GM19455 (cell line): ENCODE measurements around the gene CNPPD1.

ENCODE experiments used
- ATAC-seq: cut with Tn5 transposase; IDR thresholded peaks from one replicate; pipeline ENCODE4 v1.9.1; 2021; ENCODE audit not compliant: unreplicated experiment

Gene CNPPD1

DNA sequence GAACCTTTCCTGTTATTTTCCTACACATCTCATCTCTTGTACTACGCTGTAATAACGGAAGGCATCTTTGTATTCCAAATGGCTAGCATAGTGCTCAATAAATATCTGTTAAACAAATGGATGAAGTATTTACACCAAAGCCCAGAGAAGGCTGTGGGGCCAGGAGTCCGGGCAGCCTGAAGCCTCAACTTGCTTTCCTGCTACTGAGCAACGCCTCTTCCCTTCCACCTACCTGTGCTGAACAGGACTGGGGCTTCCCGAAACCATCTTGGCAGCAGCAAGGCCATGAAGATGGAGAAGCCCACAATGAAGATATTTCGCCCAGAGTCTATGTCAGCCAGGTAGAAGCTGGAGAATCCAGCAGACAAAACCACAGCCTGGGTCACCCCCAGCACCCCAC lies 13.6 kb downstream of the CNPPD1 start:
- ATAC-seq: no peak

DNA sequence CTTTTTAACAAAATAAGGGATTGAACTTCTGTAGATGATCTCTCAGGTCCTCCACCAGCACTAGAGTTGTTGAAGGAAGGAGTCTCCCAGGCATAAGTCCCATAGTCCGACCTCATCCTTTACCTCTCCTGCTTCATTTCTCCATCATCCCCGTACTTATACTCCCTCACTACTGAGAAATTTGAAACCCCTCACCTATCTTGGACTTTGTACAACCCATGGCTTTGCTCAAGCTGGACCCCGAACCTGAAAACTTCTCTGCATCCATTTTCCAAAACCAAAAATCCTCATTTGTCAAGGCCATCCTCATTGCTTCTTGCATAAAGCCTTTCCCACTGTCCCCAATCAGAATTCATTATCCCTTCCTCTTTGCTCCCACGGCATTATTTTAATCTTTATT lies 15.6 kb downstream of the CNPPD1 start:
- no peak for ATAC-seq

DNA sequence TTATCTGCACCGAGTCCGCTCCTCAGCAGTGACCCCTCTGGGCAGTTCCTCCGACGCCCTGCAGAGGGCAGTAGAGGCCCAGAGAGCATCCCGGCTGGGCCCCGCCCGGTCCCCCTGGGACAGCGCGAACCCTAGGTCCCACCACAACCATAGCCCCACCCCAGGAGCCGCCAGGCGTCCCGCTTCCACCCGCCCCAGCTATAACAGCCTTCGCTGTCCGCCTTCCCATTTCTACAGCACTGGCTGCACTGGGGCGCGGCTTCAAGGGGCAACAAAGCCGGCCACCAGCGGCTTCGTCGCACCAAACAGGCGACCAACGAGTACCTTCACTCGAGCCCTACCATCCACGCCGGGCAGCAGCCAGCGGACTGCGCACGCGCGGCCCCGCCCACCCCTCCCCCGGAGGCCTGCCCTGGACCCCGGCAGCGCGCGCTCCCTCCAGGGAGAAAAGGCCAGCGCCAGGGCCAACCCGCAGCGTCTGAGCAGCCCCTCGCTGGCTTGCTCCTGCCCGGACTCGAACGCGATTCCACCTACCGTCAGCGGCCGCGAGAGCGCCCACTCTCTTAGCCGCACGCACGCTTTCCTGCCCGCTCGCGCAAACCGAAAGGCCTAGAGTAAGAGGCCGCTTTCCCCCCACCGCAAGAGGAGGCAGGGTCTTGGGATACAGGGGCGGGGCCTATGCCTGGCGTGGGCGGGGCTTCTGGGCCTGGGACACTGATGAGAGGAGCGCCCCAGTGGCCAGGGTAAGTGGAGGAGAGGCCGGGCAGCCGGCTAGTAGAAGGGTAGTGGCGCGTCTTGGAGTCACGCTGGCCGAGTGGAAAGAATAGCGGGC lies 16.3 kb downstream of the CNPPD1 start, which contains the start of gene NHEJ1:
NHEJ1 (minus strand) TSS at position 630 of the 832 bp plus-strand sequence. CDS start 2,453 bp downstream, outside the sequence.
- ATAC-seq: peak; percentile 93

DNA sequence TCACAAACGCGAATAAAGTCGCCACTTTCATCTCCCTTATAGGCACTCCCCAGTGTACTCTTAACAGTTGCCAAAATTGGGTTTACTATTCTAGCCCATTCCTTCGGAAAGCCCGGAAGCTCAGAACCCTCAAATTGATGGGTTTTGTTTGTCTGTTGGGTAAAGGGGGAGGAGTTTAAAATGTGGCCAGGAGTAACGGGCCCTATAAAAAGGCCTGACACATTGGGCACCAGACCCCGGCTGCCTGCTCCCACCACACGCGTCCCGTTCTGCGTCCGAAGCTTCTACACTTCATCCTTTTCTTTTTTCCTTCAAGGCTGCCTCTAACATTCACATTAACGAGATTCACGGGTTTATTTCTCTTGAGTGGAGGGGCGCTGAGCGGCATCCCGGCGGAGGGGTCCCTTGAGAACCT lies 16.9 kb downstream of the CNPPD1 start:
- ATAC-seq: peak; percentile 5

DNA sequence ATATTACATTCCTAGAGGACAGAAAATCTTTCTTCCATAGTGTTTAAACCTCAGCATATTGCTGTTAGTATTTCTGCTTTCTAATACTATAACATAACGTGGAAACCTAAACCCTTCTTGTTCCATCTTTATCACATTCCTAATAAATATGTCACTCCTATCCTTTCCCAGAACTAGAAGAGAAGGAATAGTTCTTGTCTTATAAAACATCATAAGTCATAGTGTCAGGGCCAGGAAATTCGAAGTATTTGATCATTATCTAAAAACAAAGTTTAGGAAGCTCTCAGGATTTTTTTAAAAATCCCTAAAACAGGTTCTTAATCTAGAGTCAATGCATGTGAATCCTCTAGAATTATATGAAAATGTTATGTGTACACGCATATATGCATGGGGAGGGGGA lies 18.1 kb downstream of the CNPPD1 start:
- no peak for ATAC-seq

DNA sequence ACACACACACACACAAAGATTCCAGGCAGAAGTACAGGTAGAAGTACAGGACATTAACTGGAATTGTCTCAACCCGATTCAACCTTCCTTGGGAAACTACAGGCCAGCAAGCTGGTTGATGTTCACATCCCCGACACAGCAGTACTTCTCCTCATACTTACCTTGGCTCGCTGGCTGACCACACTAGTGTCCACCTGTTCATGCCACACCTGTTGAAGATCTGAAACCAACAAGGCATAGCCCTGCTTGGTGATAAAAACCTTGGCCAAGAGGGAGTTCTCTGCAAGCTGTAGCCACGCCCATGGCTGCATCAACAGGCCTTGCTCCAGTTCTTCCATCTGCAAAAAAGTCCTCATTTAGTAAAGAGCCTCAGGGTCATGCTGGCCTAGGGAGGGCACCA lies 18.7 kb downstream of the CNPPD1 start:
- no peak for ATAC-seq

DNA sequence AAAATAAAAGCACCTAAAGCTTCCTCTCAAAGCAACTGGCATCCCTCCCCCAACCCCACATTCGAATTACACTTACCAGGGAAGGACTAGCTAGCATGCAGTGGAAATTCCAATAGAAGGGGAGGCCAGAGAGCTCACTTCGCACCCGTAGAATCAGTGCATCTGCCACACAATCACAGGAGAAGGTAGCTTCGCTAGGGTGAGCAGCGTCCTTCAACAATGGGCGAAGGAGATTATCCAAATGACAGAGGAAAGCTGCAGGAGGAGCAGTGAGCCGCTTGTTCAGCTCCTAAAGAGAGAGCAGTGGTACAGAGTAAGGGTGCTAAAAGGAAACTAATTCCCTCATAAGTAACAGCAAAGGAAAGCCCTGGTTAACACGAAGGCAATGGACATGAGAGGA lies 19.3 kb downstream of the CNPPD1 start:
- no peak for ATAC-seq

DNA sequence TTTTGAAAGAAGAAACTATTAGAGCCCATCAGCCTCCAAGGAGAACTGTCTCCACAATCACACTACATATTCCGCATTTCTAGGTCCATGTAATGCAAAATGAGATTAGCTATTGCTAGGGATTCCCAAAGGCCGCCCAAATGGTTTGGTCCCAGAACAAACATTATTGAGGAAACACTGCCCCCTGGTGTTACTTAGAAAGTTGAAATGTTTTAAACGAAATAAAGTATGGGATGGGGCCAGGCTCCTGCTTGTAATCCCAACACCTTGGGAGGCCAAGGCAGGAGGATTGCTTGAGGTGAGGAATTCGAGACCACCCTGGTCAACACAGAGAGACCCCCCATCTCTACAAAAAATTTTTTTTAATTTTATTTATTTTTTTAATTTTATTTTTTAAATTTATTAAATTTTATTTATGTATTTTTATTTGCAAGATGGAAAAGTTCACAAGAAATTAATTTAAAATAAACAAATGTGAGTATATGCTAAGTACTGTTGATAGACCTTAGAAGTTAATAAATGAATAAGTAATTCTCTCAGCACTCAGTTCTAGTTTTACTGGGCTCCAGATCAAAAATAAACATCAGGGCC lies 21.6 kb downstream of the CNPPD1 start:
- ATAC-seq: no peak

DNA sequence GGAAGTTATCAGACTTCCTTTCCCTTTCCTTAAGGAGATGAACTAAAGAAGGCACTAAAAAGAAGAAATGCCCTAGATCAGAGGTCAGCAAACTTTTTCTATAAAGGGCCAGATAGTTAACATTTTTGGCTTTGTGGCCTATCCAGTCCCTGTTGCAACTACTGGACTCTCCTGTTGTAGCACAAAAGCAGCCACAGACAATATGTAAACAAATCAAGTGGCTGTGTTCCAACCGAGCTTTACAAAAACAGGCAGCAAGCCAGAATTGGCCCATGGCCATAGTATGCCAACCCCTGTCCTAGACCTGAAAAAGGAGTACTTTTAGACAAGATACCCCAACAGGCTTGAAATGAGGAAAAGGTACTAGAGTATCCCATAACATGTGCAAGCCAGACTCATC lies 27.1 kb downstream of the CNPPD1 start:
- no peak for ATAC-seq

DNA sequence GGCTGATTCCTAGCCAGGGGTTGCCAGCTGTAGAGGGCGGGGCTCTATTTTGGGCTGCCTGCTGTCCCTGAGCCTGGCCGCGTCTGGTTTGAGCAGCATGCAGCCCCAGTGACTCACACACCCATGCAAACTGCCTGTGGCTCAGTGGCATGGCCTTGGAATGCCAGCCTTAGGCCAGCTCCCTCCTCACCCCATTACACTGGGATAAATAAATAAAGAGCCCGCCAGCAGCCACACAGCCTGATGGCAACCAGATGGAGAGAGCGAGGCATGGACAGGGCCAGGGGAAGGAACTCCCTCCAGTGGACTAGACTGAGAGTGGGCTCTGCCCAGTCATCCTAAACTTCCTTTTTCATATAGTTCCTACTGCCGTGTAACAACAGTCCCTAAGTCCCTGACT lies 34.4 kb downstream of the CNPPD1 start:
- no peak for ATAC-seq

DNA sequence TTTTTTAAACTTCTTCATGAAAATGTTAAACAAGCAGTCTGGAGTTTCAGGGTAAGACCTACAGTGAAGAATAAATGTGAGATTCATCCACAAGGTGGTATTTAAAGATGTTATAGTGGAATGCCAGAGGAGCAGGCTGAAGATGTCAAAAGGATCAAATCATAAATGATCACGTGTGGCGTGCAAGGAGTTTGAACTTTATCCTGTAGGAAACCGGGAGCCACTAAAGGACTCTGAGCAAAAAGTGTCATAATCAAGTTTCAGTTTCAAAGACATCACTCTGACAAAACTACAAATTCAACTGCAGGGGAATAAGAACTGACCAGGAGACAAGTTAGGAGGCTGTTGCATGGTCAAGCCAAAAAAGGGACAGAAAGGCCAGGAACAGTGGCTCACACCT lies 36.0 kb downstream of the CNPPD1 start:
- no peak for ATAC-seq

DNA sequence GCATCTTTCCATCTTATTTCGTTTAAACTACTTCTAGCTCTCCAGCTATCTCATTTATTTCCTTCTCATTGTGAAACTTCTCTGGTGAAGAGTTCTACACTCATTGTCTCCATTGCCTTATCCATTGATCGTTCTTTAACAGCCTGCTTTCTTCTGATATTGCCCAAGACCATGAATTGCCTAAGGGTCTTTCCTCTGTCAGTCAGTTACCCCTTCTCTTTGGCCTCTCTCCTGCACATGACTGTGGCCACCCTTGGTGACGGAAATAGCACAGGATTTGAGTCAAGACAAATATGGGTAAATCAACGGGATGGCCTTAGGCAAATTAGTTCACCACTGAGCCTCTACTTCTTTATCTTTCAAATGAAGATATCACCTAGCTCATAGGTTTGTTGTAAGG lies 42.7 kb downstream of the CNPPD1 start:
- ATAC-seq: no peak

DNA sequence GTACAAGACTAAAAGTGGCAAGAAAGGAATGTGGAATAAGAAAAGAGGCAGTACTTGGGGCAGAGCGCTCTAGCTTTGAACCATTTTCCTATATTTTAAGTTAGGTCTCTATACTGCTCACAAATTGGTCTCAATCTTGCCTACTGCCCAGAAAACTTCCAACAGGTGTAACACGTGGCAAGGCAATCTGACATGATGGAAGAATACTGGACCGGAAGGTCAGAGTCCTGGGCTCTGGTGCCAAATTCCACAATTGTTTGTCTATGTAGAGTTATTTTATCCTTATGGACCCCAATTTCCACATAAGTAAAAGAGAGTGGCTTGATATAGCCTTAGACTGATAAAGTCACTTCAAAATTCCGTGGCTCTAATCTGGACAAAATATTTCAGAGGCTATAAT lies 45.0 kb downstream of the CNPPD1 start:
- ATAC-seq: no peak

DNA sequence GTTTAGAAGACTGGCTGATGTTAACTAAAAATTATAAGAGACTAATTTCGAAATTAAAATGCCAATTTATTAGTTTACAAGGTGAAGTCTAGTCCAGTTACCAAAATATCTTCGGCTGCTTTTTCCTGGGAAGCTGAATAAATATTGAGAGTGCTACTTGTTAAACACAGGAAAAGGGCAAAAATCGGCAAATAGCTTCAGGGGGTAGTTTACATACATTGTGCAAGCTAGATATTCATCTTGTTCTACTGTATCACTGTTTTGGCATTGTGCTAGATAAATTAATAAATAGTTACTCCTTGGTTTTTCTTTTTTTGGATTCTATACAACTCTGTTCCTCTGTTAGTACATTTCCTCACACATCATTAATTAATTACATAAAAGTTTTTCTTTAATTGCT lies 45.4 kb downstream of the CNPPD1 start:
- ATAC-seq: no peak

DNA sequence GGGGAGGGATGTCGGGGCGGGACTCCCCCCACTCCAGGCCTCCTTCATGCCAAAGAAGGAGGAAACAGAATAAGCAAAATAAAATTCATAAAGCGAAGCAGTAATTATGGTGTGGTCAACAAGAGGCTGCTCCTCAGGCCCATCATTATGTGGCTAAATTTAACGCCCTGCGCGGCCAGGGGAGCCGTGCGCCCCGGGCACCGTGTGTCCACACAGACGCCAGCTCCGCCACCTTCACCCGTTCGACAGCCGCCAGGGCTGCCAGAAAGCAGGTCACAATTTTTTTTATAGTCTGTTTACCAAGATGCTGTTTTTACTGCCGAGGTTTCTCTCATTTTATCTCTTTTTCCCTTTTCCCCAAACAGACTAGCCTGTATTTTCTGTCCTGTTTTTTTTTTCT lies 47.1 kb downstream of the CNPPD1 start:
- no peak for ATAC-seq

DNA sequence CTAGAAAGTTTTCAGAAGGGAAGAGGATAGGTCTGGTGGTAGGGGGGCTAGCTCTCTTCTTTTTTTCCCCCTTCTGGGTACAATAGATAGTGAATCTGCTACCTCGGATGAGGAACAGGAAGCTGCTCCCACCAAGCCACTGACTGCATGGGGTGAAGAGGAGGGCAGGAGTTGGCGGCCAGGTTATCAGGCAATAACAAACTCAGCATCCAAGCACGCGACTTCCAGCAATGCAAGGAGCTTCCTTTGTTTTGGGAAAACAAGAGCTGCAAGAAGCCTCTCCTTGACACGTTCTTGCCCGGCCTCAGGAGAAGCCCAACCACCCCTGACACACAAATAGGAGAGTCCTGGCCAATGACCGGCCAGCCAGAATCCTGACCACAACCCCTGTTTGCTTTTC lies 48.3 kb downstream of the CNPPD1 start:
- ATAC-seq: no peak

DNA sequence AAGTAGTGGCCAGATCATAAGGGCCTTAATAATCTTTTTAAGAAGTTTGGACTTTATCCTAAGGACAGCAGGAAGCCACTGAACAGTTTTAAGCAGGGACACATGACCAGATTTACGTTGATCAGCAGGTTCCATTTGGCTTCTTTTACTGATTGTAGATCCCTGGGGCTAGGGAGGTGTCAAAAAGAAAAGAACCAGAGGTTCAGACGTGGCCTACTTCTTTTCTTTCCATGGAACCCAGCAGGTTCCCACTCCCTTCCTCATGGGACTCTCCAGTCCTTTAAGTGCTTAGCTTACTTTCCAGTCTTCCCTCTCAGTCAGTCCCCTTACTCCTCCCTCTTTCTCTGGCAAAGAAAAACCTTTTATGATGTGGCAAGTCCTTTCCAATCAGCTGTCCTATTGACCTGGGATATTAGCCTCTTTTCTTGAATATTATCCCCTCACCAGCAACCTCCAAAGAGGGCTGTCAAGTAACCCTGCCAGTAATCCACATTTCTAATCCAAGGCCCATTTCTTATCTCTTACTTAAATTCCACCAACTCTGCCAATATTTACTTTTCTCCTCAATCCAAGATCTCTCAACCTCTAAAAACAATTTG lies 49.6 kb downstream of the CNPPD1 start:
- ATAC-seq: no peak

DNA sequence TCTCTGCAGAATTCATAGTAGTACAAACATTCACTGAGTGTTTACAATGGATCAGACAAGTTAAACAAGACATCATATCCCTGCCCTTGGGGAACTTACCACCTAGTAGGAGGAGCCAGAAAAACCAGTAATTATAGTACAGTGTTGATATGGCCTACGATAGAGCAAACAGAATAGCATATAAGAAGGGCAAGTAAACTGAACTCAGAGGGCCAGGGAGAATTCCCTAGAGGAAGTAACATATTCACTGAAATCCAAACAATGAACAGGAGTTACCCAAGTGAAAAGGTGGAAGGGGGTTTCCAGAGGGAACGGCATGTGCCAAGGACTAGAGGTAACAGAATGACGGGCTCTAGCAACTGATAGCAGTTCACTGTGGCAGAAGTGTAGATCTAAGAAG lies 50.2 kb downstream of the CNPPD1 start:
- ATAC-seq: no peak

DNA sequence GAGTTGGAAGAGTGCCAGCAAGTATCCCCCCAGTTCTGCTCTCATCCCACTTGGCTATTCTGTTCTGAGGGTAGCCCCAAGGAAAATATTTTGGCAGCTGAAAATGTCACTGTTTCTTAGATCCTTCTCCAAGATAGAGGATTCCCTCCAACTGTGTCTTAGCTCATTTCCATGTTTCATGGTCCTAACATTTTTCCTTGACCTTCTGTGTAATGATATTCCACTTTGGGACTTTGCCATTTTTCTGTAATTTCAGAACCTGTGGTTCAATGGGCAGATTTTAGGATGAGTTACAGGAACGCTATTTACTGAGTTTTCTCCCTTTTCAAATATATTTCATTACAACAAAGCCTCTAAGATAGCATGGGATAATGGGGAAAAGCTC lies 50.8 kb downstream of the CNPPD1 start:
- no peak for ATAC-seq

DNA sequence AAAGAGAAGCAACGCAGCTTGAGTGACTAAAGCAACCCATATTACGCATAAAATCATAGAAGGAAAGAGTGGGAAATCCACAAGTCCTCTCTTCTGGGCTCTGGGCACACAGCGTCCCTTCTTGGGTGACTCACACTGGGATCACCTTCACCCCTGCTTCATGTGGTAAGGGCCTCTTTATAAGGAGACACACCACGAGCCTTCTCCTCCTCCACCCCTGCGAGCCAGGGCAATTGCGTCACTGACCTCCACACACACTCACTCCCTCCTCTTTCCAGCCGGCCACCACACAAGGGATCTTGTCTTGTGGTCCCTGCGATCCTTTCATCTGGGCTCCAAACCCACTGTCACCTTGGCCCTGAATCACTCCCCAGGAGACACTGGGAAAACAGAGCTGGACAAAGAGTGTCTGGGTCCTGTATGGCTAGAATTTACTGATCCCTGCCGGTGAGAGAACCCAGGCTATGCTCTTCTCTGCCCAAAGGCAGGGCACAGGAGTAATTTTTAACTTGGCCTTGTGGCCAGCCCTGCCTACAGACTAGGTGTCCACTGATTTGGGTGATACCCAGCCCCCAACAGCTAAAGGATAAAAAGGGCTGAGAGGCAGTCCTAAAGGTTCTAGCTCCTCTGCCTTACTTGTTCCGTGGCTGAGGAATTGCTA lies 51.4 kb downstream of the CNPPD1 start:
- ATAC-seq: no peak

DNA sequence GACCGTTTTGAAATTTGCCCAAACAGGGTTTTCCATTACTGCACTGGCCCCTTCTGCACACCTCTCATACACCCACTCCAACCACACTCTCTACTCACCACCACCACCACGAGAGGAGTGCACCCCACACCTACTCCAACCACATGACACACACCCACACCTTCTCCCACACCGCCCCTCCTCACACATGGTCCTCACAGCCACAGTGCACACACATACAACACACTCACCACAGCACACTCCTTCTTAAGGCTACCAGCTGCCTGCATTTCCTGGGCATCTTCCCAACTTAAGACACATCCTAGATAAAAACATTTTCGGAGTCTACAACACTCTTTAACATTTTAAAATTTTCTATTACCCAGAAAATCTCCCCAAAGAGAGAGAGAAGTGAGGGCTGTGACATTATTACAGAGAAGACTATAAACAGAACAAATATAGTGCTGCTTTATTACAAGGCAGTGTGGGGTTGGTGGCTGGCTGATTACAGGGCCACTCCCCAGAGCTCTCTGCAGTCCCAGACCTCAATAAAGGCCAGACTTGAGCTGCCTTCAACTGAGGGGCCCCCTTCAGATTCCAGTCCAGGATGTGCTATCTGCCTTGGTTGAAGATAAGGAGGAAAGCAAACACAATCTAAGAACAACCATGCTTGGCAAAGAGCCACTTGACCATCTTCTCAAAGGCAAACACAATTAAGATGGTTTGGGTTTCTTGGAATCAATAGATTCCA lies 52.2 kb downstream of the CNPPD1 start:
- ATAC-seq: no peak
